Measurements from ENCODE around the gene KRT5. TPM values are rescaled to one million over a fixed set of nuclear protein-coding genes. Genes with fewer than 3 reads are reported as not detected.

Gene KRT5
- total and polyA plus RNA-seq, 2 donors (not counting 3 experiments of a cell fraction or from before 2014, with no cell fraction given) = 0.32 to 0.86 TPM

GRCh38 chr12:52564582-52564981 is 44.4 kb upstream of the KRT5 start:
- Histone ChIP-seq H3K36me3 (ENCODE audit: control insufficient read depth in 2 of 2, extremely low read depth in 1 of 2, insufficient read depth in 2 of 2, low read length in 2 of 2) (no peaks in the 10 kb centered on the region), H3K27me3 (ENCODE audit: control insufficient read depth in 2 of 2, insufficient read depth in 2 of 2, low read length in 2 of 2) (peaks cover 7% of the 10 kb centered on the region in 2 experiments), H3K9me3 (replicated peaks; ENCODE audit: control insufficient read depth, insufficient read depth, low read length) (no peaks in the 10 kb centered on the region), H3K4me1 (ENCODE audit: control insufficient read depth, extremely low read depth, insufficient read depth, low read length) (no peaks in the 10 kb centered on the region), H3K79me2 (ENCODE audit: control insufficient read depth, insufficient read depth, low read length) (no peaks in the 10 kb centered on the region), H3K9me1 (replicated peaks; ENCODE audit: control insufficient read depth, extremely low read depth, insufficient read depth, low read length) (no peaks in the 10 kb centered on the region), H3K9ac (replicated peaks; ENCODE audit: extremely low read depth, insufficient read depth, low read length) (no peak overlapping the region), H3K4me2 (ENCODE audit: insufficient read depth, low read length) (no peak overlapping the region), H2AFZ (ENCODE audit: low read depth, low read length) (no peak overlapping the region), H3K4me3 (replicated peaks in 1 of 3; ENCODE audit: insufficient read depth in 1 of 3, low read depth in 1 of 3, low read length in 3 of 3) (no peak overlapping the region), H4K20me1 (replicated peaks; ENCODE audit: control insufficient read depth, extremely low read depth, insufficient read depth, low read length) (no peaks in the 10 kb centered on the region), H3K27ac (ENCODE audit: insufficient read depth, low read depth, low read length) (no peak overlapping the region)
- intact Hi-C loops (cut with micrococcal nuclease) (no loop called here), dilution Hi-C loops (cut with MboI; ENCODE audit: extremely low pct_ligation_motif_present, low sequenced_read_pairs) (no loop called here)
- CTCF ChIA-PET = no interaction called here
- FAIRE-seq (no peak), DNase-seq (ENCODE audit: low read depth, low spot score) (no peak)
- TF ChIP-seq EZH2 (IDR thresholded peaks at IDR 0.05; ENCODE audit: borderline replicate concordance, low read depth, low read length, severe bottlenecking) (no peak), CTCF (IDR thresholded peaks at IDR 0.05; ENCODE audit: extremely low read depth in 1 of 2, insufficient read depth in 1 of 2, low read depth in 1 of 2, low read length in 2 of 2) (no peak), MAX (IDR thresholded peaks at IDR 0.05; ENCODE audit: insufficient read depth, insufficient read length) (no peak), FOS (IDR thresholded peaks at IDR 0.05; ENCODE audit: borderline replicate concordance, insufficient read depth, low read length) (no peak), POLR2A (IDR thresholded peaks at IDR 0.05; ENCODE audit: low read depth, low read length) (no peak), POLR2AphosphoS5 (IDR thresholded peaks at IDR 0.05; ENCODE audit: insufficient read depth, low read depth, low read length) (no peak), MYC (IDR thresholded peaks at IDR 0.05; ENCODE audit: low read depth, low read length) (no peak), JUN (IDR thresholded peaks at IDR 0.05; ENCODE audit: borderline replicate concordance, insufficient read depth, insufficient read length, low read depth) (no peak), GATA2 (IDR thresholded peaks at IDR 0.05; ENCODE audit: insufficient read depth, insufficient read length, low read depth, low read length) (no peak)
- POLR2A ChIA-PET = no interaction called here
- no TSS peak for BruUV-seq (replicated peaks)
